Astrocyte (in vitro differentiated cells and primary cell): Measurements from ENCODE around the gene DNLZ. TPM values are rescaled to one million over a fixed set of nuclear protein-coding genes. Genes with fewer than 3 reads are reported as not detected.

Source experiments
- DNase-seq: peaks from one replicate; pipeline ENCODE4 v3.0.0-alpha.2; 2010; ENCODE audit warnings: low read depth
- FAIRE-seq: peaks from 2 replicates; lab custom pipeline; 2011; peaks lifted over from hg19 to GRCh38; lab: Jason Lieb, UNC
- H2AFZ ChIP-seq: 2 replicates; pipeline ENCODE4 v1.6.0; 2012; ENCODE audit warnings: low read depth, low read length, inconsistent platforms
- H3K27ac ChIP-seq: 2 replicates; pipeline ENCODE4 v1.5.1; 2011; ENCODE audit warnings: low read depth, low read length, inconsistent platforms
- H3K27me3 ChIP-seq: 2 replicates; pipeline ENCODE4 v1.6.0; 2011; ENCODE audit warnings: low read length, inconsistent platforms; ENCODE audit not compliant: insufficient read depth
- H3K36me3 ChIP-seq: 2 replicates; pipeline ENCODE4 v1.5.1; 2011; ENCODE audit warnings: low read length, inconsistent platforms; ENCODE audit not compliant: insufficient read depth
- H3K4me1 ChIP-seq: 2 replicates; pipeline ENCODE4 v1.5.1; 2011; ENCODE audit warnings: low read length, inconsistent platforms; ENCODE audit not compliant: insufficient read depth
- H3K4me2 ChIP-seq: 2 replicates; pipeline ENCODE4 v1.6.0; 2012; ENCODE audit warnings: low read length, inconsistent platforms
- H3K4me3 ChIP-seq: 2 replicates; pipeline ENCODE4 v1.5.1; 2011; ENCODE audit warnings: low read depth, mild to moderate bottlenecking, low read length, inconsistent platforms; ENCODE audit not compliant: insufficient read depth
- H3K79me2 ChIP-seq: 2 replicates; pipeline ENCODE4 v1.6.0; 2012; ENCODE audit warnings: mild to moderate bottlenecking, low read length, inconsistent platforms; ENCODE audit not compliant: insufficient read depth
- H3K9ac ChIP-seq: 2 replicates; pipeline ENCODE4 v1.6.0; 2012; ENCODE audit warnings: mild to moderate bottlenecking, low read length, inconsistent platforms
- H3K9me3 ChIP-seq: 2 replicates; pipeline ENCODE4 v1.5.1; 2012; ENCODE audit warnings: low read depth, mild to moderate bottlenecking, low read length, inconsistent platforms; ENCODE audit not compliant: insufficient read depth
- H4K20me1 ChIP-seq: 2 replicates; pipeline ENCODE4 v1.6.0; 2012; ENCODE audit warnings: low read length, inconsistent platforms; ENCODE audit not compliant: insufficient read depth
- H3K27ac Mint-ChIP-seq: one replicate; pipeline ENCODE4 v1.8.0; 2021; ENCODE audit warnings: mild to moderate bottlenecking, mixed read lengths; ENCODE audit not compliant: unreplicated experiment
- H3K27me3 Mint-ChIP-seq: one replicate; pipeline ENCODE4 v1.8.0; 2021; ENCODE audit warnings: low read depth, mixed read lengths; ENCODE audit not compliant: unreplicated experiment
- H3K36me3 Mint-ChIP-seq: one replicate; pipeline ENCODE4 v1.8.0; 2021; ENCODE audit warnings: low read depth, mixed read lengths; ENCODE audit not compliant: unreplicated experiment
- H3K4me1 Mint-ChIP-seq: one replicate; pipeline ENCODE4 v1.8.0; 2021; ENCODE audit warnings: low read depth, mixed read lengths; ENCODE audit not compliant: unreplicated experiment
- H3K4me3 Mint-ChIP-seq: one replicate; pipeline ENCODE4 v1.8.0; 2021; ENCODE audit warnings: mild to moderate bottlenecking, moderate library complexity, mixed read lengths; ENCODE audit not compliant: unreplicated experiment
- H3K9me3 Mint-ChIP-seq: one replicate; pipeline ENCODE4 v1.8.0; 2021; ENCODE audit warnings: mild to moderate bottlenecking, mixed read lengths; ENCODE audit not compliant: unreplicated experiment
- EZH2 ChIP-seq: IDR thresholded peaks from 2 replicates; pipeline ENCODE4 v1.6.1; 2012; ENCODE audit warnings: mild to moderate bottlenecking, low read length, inconsistent platforms; ENCODE audit not compliant: insufficient read depth
- total RNA-seq: library from RNA; stranded (reverse); gene quantifications from 2 replicates; pipeline ENCODE4 v1.2.1, GENCODE V29; 2021
- TF ChIP-seq, protein P1 (sequence below): IDR thresholded peaks from 2 replicates; pipeline ENCODE4 v1.5.1; 2011; ENCODE audit warnings: low read depth, mild to moderate bottlenecking, inconsistent platforms, low read length, moderate library complexity; ENCODE audit not compliant: insufficient read depth

The DNLZ gene
- total RNA-seq, 1 donor from 2014 or later = 17.4 TPM

DNA sequence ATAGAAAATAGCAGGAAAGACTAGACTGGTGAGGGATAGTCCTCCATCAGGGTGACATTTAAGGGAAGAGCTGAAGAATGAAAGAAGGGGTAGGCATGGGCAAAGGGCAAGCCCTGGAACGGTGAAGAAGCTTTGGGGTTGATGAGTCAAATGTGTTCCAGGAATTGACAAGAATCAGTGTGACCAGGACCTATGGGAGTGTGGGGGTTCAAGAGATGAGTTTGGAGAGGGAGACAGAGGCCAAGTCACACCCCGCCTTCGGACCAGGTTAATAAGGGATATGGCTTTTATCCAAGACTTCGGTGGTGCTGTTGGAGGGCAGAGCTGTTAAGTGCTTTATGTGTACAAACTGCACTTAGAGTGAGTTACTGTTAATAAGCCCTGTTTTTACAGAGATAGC is 47.8 kb upstream of the DNLZ start:
- peaks cover 16% of the 10 kb centered on the region for H3K4me1 ChIP-seq
- no peaks in the 10 kb centered on the region for H3K27me3 Mint-ChIP-seq
- no peak overlapping the region for H2AFZ ChIP-seq
- TF ChIP-seq EZH2 = no peak
- TF ChIP-seq, protein P1, sequence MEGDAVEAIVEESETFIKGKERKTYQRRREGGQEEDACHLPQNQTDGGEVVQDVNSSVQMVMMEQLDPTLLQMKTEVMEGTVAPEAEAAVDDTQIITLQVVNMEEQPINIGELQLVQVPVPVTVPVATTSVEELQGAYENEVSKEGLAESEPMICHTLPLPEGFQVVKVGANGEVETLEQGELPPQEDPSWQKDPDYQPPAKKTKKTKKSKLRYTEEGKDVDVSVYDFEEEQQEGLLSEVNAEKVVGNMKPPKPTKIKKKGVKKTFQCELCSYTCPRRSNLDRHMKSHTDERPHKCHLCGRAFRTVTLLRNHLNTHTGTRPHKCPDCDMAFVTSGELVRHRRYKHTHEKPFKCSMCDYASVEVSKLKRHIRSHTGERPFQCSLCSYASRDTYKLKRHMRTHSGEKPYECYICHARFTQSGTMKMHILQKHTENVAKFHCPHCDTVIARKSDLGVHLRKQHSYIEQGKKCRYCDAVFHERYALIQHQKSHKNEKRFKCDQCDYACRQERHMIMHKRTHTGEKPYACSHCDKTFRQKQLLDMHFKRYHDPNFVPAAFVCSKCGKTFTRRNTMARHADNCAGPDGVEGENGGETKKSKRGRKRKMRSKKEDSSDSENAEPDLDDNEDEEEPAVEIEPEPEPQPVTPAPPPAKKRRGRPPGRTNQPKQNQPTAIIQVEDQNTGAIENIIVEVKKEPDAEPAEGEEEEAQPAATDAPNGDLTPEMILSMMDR = no peak
- peaks cover 18% of the 10 kb centered on the region for H3K36me3 Mint-ChIP-seq
- H3K9me3 ChIP-seq = no peaks in the 10 kb centered on the region
- FAIRE-seq = no peak
- peaks cover 88% of the 10 kb centered on the region for H3K79me2 ChIP-seq
- H3K27ac ChIP-seq = peak overlapping the region; percentile 89
- no peaks in the 10 kb centered on the region for H3K27me3 ChIP-seq
- H3K4me3 ChIP-seq = peak overlapping the region; percentile 91
- peaks cover 24% of the 10 kb centered on the region for H3K36me3 ChIP-seq
- peak overlapping the region; percentile 97 for H3K27ac Mint-ChIP-seq
- peaks cover 63% of the 10 kb centered on the region for H4K20me1 ChIP-seq
- H3K9me3 Mint-ChIP-seq = peaks cover 2% of the 10 kb centered on the region
- H3K4me3 Mint-ChIP-seq = peak overlapping the region; percentile 99
- peaks cover 32% of the 10 kb centered on the region for H3K4me1 Mint-ChIP-seq
- no peak for DNase-seq
- H3K9ac ChIP-seq = peak overlapping the region; percentile 99
- peak overlapping the region; percentile 97 for H3K4me2 ChIP-seq

DNA sequence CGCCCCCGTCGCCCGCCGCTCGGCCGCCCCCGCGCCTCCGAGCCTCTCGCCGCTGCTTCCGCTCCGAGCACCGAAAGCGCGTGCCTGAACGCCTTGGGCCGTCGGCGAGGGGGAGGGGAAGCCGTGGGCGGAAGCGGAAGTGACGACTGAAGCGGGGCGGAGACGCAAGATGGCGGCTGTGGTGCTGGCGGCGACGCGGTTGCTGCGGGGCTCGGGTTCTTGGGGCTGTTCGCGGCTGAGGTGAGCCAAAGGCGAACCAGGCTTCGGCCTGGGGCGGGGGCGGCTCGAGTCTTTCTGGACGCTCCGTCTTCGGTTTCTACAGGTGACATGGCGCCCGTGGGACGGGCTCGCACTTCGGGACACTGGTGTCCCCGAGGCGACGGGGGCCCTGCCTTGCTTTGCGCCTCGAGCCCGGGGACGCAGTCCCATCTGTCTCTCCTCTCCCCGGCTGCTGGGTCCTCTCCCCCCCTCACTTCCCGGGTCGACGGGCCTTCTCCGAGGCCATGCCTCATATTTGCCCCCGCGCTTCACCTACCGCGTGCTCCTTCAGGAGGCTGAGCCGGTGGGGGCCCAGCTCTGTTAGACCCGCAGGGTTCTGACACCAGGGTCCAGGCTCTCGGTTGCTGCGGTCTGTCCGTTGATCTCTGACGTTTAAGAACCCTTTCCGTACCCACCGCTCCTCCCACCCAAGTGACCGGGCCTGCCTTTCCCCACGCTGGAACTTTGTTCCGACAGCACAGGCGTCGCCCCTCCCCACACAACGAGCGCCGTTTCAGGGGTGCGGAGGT is 47.1 kb upstream of the DNLZ start, which contains the start of the genes ENTR1 and PMPCA:
ENTR1 (minus strand) TSS at position 115 of the 788 bp plus-strand sequence. CDS start 217 bp downstream, outside the sequence.
PMPCA (plus strand) TSS at position 159 of the 788 bp plus-strand sequence; CDS start at position 170, 11 bp downstream.
- H3K9ac ChIP-seq = peak within 1 kb of the TSS; percentile 99
- TF ChIP-seq EZH2 = no peak
- TF ChIP-seq, protein P1 = no peak
- Mint-ChIP-seq H3K4me3 (peak within 1 kb of the TSS; percentile 99), H3K27ac (peak within 1 kb of the TSS; percentile 97), H3K36me3 (peaks cover 14% of the 10 kb centered on the region), H3K4me1 (peaks cover 32% of the 10 kb centered on the region), H3K9me3 (peaks cover 2% of the 10 kb centered on the region), H3K27me3 (no peaks in the 10 kb centered on the region)
- peak; percentile 70 for DNase-seq
- H3K36me3 ChIP-seq = peaks cover 21% of the 10 kb centered on the region
- peak within 1 kb of the TSS; percentile 89 for H3K27ac ChIP-seq
- no peak for FAIRE-seq
- peak within 1 kb of the TSS; percentile 91 for H3K4me3 ChIP-seq
- no peaks in the 10 kb centered on the region for H3K9me3 ChIP-seq
- H3K27me3 ChIP-seq = no peaks in the 10 kb centered on the region
- H4K20me1 ChIP-seq = peaks cover 56% of the 10 kb centered on the region
- H2AFZ ChIP-seq = peak within 1 kb of the TSS; percentile 85
- peak within 1 kb of the TSS; percentile 97 for H3K4me2 ChIP-seq
- peaks cover 16% of the 10 kb centered on the region for H3K4me1 ChIP-seq
- H3K79me2 ChIP-seq = peaks cover 82% of the 10 kb centered on the region
